Activated CD8-positive, alpha-beta memory T cell treated with anti-CD3 and anti-CD28 coated beads for 1 hour (primary cell): ENCODE results near the gene COQ3.
"Not testable (repeated sequence)": the region's sequence is repeated elsewhere in the genome, so short reads cannot be mapped to it uniquely, and the experiment has no call there.

Experiments
- DNase-seq, 2 donors: peaks; one replicate each; pipeline ENCODE4 v3.0.0-alpha.2; 2020; ENCODE audit warnings: low read depth in 1 of 2; ENCODE audit errors: extremely low read depth in 1 of 2

The COQ3 gene

DNA sequence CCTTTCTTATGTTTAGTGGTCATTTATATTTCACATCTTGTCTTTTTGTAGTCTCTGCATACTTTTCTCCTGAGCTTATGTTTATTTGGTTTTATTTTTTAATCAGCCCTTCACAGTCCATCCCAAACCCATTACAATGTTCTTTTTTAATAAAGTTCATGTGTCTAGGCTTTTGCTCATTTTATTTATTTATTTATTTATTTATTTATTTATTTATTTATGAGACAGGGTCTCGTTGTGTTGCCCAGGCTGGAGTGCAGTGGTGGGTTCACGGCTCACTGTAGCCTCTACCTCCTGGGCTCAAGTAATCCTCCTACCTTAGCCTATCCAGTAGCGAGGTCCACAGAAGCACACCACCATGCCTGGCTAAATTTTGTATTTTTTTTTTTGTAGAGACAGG, 3.1 kb downstream of the COQ3 start:
- DNase-seq = no peak

DNA sequence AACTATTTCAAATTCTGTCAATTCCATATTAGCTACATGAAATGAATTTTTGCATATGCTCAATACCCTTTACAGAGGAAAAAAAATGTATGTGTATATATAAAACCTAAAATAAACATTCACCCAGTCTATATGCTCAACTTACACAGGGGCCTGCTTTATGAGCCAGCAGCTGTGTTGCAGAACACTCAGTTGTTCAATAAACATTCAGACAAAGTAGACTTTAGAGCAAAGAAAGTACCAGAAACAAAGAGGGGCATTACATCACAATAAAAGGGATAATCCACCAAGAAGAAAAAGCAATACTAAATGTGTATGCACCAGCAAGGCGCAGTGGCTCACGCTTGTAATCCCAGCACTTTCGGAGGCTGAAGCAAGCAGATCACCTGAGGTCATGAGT, 9.5 kb downstream of the COQ3 start:
- DNase-seq = no peak

DNA sequence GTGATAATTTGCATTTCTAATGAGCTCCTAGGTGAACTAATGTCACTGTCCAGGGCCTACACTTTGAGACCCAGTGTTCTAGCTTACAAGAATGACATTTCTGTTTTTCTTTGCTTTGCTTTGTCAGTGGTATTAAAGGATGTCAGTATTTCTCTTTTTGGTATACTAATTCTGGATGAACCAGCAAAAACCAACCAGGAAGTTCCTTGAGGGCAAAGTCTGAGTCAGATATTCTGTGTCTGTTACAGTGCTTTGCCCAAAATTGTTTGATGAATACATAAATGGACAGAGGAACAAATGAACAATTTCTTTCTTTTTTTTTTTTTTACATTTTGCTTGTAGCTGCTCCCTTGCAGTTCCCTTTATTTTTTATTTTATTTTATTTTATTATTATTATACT, 15.4 kb downstream of the COQ3 start:
- DNase-seq = no peak

DNA sequence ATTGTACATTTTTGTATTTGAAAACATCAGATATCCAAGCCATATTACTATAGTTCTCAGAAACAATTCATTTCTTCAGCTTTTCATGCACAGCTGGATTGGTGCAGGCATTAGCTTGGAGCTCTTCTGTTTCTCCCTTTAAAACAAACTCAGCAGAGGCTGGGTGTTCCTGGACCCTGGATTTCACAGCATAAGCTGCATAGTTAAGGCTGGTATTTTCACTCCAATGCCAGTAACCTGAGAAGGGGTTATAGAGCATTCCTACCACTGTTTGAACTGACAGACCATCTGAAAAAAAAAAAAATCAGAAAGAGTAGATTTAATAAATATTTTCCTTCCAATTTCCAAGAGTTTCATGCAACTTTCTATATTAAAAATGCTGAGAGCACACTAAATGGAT, 24.5 kb downstream of the COQ3 start:
- no peak for DNase-seq

DNA sequence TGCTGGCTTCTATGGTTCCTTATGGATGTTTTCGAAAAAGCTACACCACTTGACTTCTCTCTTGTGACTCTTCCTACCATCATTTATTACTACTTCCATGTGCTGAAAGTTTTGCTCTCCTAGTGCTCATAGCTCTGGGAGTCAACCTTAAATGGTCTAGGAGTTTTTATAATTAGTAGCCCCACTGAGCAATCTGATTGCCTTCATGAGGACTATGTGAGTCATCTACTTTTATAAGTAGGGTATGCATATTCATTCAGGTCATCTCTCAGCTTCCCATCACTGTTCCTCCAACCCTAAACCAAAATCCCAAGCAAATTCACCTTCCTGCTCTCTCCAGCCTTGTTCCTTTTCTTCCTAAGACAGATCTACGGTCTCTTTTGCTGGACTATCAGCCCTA, 27.1 kb downstream of the COQ3 start:
- no peak for DNase-seq

DNA sequence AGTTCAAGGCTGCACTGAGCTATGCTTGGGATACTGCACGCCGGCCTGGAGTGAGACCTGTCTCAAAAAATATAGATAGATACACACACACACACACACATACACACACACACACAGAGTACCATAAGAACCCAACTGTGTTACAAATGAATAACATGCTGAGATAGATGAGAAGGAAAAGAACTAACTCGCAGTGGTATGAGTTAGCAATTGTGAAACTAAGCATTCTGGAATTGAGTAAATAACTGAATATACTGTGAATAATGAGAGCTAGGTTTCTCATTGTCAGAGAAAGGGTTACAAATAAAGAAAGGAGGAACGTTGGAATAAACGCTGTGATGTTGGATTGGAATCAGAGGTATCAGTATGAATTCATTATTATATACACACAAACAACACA, 30.0 kb downstream of the COQ3 start:
- no peak for DNase-seq

DNA sequence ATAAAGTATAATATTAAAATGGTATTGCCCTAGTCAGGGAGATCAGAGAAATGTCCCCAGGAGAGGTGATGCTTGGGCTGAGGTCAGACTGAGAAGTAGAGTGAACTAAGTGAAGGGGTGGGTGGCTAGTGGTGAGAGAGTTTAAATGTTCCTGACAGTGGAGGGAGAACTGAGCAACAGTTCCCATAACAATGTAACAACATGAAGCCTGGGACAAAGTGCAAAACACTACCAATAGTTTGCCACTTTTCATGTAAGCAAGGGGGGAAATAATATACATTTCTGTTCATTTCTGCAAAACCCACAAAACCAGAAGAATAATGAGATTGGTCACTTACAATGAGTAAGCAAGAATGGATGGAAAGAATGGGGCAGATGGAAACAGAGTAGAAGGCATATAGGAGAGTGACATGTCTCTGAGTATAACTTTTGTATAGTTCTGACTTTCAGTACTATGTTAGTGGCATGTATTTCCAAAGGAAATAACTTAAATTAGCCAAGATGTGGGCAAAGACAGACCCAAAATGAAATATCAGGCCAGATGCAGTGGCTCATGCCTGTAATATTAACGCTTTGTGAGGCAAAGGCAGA, 31.2 kb downstream of the COQ3 start:
- no peak for DNase-seq

DNA sequence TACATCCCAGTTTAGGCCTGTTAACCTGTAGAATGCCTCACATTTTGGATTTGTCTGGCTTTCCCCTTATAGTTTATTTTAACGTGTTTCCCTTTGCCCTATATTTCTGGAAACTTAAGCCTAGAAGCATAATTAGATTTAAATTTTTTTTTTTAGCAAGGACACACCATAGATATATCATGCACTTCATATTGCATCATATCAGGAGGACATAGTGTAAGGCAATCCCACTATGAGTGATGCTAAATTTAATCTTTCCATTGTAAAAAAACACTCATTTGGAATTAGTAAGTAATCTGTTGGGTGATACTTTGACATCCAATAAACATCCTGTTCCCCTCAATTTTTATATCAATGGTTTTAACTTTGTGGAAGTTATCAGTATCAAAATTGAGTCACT, 34.2 kb downstream of the COQ3 start:
- DNase-seq = no peak

DNA sequence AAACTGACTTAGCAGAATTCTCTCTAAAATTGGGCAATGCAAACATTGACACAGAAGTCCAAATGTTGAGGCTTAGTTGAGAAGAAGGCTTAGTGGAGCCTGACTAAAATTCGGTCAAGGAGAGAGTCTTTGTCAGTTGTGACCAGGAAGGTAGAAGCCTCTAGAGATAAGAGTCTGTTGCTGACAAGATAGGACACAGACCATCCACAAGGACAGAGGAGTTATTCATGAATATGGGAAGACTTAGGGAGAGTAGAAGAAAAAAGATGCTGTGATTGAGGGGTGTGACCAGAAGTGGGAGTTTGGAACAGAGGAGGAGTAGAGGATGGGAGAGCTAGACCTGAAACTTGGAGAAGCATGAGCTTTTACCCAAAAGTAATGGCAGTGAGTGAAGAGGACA, 37.4 kb downstream of the COQ3 start:
- DNase-seq = no peak

DNA sequence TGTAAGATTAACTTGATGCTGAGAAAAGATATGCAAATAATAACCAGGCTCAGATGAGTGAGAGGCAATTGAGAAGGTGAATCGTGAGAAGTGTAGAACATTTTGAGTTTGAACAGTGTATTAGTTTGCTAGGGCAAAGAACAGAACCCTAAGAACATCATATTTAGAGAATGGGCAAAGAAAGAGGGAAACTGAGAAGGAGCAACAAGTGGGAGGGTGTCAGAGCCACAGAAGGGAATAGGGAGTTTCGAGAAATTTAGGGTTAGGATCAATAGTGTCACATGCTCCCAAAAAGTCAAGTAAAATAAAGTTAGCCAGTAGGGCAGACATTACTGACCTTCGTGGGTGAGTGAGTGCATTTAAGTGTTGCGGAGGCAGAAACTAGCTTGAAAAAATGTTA, 39.0 kb downstream of the COQ3 start:
- no peak for DNase-seq

DNA sequence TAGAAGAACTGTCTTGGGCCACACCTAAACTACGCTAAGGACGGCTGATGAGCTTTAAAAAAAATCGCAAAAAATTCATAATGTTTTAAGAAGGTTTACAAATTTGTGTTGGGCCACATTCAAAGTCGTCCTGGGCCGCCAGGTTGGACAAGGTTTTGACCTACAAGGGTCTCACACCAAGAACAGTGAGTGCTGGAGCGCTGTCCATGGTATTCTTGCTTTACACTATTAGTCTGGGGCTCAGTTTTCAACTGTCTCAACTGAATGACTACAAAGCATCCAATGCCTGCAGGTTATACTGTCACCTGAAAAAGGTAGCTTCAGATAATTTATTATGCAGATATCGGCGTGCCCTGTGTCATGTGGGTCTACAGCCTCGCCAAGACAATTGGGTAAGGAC, 40.9 kb downstream of the COQ3 start:
- DNase-seq = no peak

DNA sequence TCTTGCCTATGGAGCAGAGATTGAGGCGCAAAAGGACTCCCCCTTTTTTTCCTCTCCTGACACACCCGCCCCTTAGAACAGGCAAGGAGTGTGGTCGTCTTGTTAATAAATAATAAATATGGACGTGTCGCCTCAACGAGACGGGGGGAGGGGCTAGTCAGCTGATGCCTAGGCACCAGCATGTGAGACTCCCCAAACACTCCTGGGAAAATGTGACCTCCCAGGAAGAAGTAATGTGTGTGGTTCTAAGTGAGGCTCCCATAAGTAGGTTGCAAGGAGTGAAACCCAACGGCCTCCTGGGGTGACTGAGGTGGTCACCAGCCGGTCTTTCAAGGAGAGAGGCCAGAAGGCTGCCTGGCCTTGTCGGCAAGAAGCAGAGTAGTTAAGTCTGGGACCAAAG, 43.4 kb downstream of the COQ3 start:
- no peak for DNase-seq

DNA sequence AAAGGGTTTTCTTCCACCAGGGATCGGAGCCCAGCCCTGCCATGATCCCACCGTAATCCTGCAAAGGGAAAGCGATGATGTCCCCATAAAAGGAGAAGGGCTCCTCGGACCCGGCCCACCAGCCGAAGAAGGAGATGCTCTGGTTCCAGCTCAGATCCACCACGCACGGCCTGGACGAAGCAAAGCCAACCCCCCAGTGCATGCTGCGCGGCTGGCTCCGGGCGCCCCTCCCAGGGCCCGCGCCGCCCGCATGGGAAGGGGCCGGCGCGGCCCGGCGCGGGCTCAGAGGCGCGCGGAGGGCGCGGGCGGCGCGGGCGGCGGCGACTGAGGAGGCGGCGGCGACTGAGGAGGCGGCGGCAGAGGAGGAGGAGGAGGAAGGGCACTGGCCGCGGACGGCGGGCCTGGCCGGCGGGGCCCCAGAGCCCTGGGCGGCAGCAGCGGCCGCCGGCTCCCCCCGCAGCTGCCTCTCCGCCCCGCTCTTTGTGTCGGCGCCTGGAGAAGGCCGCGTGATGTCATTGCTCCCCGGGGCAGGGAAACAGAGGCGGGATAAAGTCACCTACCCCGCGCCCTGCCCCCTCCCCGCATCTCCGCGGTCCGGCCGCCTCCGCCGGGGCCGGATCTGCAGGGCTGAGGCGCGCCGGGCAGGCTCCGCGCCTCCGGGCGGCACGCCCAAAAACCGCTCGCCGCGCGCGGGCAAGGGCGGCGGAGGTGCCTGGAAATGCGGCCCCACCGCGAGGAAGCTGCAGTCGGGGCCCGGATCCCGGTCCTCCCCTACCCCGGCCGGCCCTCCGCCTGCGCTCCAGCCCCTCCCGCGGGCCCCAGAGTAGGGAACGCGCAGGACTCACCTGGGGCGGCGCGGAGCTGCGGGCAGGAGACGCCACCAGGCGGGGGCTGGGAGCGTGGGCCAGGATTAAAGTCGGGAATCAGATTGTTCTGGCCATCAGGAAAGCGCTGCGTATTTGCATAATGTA, 44.5 kb downstream of the COQ3 start, which contains the start of gene FAXC:
TSS of gene FAXC (minus strand) at position 504 of the 971 bp plus-strand sequence. CDS start at position 202, 302 bp downstream.
- no peak for DNase-seq

DNA sequence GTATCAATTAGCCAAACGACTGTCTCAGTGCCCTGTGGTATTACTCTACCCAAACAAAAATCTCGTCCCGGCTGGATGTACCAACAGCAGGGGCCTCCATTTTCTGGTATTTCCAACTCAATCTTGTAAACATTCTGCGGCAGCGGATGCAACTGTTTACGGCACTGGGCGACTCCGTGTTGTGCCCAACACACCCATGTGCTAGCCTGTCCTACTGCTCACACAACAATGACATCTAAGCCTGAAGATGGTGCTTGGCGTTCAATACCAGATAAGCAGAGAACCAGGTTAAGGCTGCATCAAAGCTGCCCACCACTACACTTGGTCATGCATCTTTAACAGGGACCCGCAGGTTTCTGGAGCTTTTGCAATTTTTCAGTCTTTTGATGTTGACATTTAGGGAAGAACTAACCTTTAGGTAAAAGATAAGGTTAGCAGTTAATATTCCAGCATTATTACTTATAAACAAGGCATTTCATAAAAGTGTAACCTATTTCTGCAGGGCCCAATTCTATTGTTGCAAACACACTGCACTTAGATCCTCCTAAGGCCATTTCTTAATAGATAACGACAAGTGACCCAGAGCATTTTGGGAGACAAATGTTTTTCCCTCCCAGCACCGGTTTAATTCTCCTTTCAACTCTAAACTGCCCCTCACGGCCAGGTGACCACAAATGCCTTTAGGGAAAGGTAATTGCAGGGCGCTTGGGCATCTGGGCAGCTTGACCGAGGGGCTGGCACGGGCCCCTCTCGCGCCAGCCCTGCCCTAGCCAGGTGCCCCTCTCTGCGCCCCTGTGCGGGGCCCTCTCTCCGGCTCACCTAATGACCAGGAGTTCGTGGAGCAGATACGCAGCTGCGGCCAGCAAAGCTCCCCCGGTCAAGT, 45.5 kb downstream of the COQ3 start:
- no peak for DNase-seq

DNA sequence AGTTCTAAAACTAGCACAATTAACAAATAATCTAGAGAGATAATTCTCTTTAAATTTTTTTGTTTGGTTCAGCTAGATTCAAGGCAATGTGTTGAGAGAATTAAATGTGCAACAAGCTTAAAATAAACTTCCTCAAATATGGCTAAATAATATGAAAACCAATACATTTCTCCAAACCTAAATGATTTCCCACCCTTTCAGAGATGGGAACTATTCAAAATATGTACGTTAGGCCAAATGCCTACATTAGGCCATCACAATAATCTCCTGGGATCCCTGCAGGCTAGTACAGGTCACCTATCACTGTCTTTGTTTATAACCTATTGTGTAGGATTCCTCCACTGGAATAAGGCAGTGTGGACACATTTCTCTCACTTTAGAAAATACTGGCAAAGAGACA, 46.2 kb downstream of the COQ3 start:
- no peak for DNase-seq

DNA sequence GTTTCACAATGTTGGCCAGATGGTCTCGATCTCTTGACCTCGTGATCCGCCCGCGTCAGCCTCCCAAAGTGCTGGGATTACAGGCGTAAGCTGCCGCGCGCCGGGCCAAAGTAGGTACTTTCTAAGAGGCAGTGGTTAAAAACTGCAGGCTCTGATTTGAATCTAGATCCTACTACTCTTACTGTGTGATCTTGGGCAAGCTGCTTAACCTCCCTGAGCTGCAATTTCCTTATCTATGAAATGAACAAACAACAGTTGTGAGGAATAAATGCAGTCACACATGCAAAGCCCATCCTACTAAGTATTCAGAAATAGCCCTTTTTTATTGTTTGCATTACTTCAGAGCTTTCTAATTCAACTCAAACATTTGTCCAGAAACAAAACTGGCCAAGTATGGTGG, 47.4 kb downstream of the COQ3 start:
- DNase-seq = no peak

DNA sequence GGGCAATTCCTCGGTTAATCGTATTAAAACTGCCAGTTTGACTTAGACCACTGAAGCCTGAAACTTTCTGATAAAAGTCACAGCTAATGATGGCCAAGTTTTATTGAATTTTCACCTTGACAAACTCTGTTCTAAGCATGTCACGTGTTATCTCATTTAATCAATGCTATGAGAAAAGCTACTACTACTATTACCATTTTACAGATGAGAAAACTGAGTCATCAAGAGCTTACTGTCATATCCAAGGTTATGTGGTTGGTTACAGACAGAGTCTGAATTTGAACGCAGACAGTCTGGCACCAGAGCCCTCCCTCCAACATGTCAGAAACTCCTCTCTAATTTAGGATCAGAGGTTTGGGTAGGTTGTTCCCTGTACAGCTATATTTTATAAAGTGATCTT, 48.8 kb downstream of the COQ3 start:
- no peak for DNase-seq

DNA sequence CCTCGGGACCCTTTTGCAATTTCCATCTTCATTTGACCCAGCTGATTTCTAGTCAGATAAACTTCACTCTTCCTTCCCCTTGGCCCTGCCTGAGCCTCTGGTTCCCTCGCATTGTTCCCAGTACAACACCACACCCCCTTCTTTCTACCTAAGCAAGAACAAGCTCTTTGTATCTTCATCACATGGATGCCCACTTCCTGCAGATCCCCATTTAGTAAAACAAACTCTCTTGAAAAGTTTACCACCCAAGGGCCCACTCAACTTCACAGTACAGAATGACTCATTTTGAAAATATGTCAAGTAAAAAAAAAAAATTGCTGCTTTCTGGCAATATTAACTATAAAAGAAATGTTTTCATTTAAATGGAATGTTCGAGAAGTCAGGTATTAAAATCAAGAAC, 49.7 kb downstream of the COQ3 start:
- no peak for DNase-seq

DNA sequence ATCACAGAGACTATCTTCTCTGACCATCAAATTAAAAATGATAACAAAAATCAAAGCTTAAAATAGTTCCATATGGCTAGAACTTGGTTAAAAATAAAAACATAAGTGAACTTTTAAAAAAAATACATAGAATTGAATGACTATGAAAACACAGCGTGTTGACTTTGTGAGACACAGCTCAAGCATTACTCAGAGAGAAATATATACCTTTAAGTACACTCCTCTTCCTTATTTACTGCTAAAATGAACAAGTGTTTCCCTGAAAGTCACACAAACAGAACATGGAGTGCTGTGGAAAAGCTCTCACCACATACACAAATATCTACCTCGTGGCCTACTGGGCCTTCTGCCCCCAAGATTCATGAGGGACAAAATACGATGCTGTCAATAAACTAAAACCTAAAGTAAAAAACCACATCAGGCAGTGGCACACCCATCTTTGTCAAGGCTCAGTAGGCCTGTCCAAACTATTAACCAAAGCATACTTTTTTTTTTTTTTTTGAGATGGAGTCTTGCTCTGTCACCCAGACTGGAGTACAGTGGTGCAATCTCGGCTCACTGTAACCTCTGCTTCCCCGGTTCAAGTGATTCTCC, 52.0 kb downstream of the COQ3 start:
- DNase-seq = no peak

DNA sequence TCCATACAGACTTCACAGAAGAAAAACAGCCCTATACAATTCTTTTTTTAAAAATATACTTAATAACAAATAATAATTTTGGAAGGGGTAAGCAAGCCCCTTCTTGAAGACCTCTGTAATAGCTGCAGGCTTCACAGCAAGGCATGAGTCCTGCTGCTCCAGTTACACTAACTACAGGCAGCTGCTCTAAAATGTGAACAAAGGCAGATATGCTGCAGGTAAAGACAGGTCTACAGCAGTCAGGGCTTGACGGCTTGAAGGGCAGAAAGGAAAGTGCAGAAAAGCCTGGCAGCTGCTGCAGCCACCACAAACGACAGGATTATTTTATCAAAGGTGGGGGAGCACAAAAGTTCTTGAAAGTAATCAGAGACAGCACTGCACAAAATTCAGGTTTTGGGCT, 55.8 kb downstream of the COQ3 start:
- no peak for DNase-seq

DNA sequence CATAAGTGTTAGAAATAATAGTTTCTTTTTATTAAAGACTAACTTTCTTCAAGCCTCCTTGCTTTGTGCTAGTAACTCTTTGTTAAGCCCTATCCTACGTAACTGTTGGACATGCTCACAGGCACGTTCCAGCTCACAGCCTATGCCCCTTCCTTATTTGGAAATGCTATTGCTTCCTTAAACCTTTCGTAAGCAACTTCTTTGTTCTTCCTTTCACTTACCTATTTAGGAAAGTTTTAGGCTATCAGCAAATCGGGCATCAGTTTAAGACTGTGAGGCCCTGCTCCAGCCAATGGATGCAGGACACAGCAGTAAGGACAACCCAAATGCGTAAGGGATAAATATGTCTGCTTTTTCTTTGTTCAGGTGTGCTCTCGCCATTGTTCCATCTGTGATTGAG, 58.7 kb downstream of the COQ3 start:
- DNase-seq = not testable (repeated sequence)
